AG10803 (cell line): ENCODE results near the gene TUBB4A.

ENCODE experiments used
- DNase-seq: peaks from one replicate; pipeline ENCODE4 v3.0.0; 2010; ENCODE audit warnings: low read depth
- H3K4me3 ChIP-seq: 2 replicates; pipeline ENCODE4 v1.5.1; 2011; ENCODE audit warnings: mild to moderate bottlenecking, low read length, control low read depth
- CTCF ChIP-seq: conservative IDR thresholded peaks from 2 replicates; pipeline ENCODE4 v1.5.1; 2011; ENCODE audit warnings: mild to moderate bottlenecking, low read length, control low read depth, inconsistent platforms

Gene TUBB4A

GRCh38 chr19:6500837-6501739 is 1.0 kb downstream of the TUBB4A start:
- DNase-seq = no peak
- no peak overlapping the region for H3K4me3 ChIP-seq
- no peak for TF ChIP-seq CTCF

- DNase-seq = no peak
- no peak for TF ChIP-seq CTCF
- H3K4me3 ChIP-seq = no peak overlapping the region
These were observed 2.9 kb downstream of the TUBB4A start for GRCh38 chr19:6499052-6499790.

- no peak overlapping the region for H3K4me3 ChIP-seq
- TF ChIP-seq CTCF = no peak
- DNase-seq = no peak
These were observed 3.6 kb downstream of the TUBB4A start for GRCh38 chr19:6498294-6499036.

GRCh38 chr19:6495947-6496346 is 6.2 kb downstream of the TUBB4A start:
- DNase-seq = no peak
- TF ChIP-seq CTCF = no peak
- no peak overlapping the region for H3K4me3 ChIP-seq

GRCh38 chr19:6494438-6495036 is 7.6 kb downstream of the TUBB4A start:
- DNase-seq = no peak
- H3K4me3 ChIP-seq = no peak overlapping the region
- no peak for TF ChIP-seq CTCF

GRCh38 chr19:6491802-6492592 is 10.1 kb downstream of the TUBB4A start:
- TF ChIP-seq CTCF = no peak
- no peak overlapping the region for H3K4me3 ChIP-seq
- no peak for DNase-seq
